CD4-positive, alpha-beta T cell treated with Interleukin-6 at 100 ng/mL for 8 hours (primary cell): ENCODE data around the gene IGSF10.

Experiments
- DNase-seq: peaks from one replicate; pipeline ENCODE4 v3.0.0-alpha.2; 2020; ENCODE audit warnings: mixed read lengths, low spot score

The IGSF10 gene

GRCh38 chr3:151419806-151420205 lies 41.1 kb downstream of the IGSF10 start:
- no peak for DNase-seq

DNA sequence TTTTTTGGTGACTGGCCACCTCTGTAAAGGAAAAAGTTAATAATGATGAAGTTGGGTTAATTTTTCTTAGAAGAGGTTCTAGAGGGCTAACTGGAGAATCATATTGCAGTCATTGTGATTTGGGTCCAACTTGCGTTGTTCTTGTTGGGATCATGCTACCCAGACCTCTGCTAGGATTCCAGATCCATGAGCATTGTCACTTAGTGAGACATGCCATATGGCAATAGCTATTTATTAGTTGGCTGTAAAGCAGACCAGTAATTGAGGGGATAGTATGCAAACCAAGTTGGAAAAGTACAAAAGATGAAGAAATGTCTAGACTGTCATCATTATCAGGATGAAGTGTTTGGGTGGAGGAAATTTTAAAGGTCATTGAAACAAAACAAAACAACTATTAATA lies 45.6 kb downstream of the IGSF10 start:
- no peak for DNase-seq

- DNase-seq: no peak
These were observed 47.9 kb downstream of the IGSF10 start for GRCh38 chr3:151412989-151413388.
